ENCODE data around the gene BLACAT1.

The BLACAT1 gene

DNA sequence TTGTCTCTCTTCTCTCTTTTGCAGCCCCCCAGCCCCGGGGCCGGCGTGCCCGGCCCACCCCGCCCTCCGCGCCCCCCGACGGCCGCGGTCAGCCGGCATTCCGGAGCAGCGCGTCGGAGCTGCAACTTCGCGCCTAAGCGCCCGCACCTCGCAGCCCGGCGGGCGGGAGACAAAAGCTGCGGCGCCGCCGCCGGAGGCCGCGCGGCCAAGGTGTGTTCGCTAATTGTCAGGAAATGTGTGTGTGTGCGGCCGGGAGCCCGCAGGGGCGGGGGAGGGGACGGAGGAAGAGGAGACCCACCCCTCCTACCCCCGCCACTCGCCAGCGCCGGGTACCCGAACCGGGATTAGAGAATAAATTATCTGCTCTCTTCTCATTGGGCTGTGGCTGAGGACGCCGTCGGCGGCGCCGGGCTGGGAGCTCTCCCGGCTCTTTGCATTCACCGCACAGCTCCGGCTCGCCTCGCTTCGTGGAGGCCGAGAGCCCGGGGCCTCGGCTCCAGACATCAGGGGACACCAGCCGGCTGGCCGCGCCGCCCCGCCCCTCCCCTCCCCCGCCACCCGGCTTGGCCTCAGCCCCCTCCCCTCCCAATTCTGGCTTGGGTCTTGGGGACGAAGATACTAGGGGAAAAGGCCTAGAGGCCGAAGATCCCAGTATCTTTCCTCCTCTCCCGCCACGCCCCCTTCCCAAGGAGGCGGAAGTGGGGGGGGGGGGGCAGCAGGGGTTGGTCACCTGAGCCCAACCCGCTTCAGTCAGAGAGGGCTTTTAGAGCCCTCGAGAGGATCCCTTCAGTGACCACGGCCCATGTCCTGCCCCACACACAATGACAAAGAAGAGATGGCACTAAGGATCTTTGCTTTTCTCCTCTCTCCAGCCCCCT, 1.3 kb upstream of the BLACAT1 start:
- DNase-seq (ENCODE audit: low spot score) (peak; percentile 54), FAIRE-seq (no peak)

DNA sequence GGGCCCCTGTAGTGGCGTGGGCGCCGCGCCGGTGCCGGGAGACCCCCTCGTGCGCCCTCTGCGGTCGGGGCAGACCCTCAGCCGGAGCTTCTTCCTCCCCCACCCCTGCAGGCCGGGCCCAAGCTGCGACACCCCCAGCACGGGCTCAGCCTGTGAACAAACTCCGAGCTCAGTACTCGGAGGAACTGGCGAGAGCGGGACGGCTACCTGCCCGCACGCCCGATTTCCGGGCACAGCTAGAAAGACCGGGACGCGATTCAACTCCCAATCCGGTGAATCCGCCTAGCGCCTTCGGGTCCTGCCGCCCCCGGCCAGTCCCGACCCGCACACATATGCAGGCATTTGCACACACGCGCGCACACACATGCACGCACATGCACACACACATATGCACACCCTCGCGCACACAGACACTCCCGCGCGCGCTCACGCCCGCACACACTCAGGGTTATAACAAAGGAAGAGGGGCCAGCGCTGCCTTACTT, 580 bp upstream of the BLACAT1 start:
- FAIRE-seq (no peak), DNase-seq (ENCODE audit: low spot score) (no peak)

GRCh38 chr1:205454903-205455335, 926 bp downstream of the BLACAT1 start:
- no peak for FAIRE-seq
- no peak for DNase-seq (ENCODE audit: low spot score)

- no peak for DNase-seq (ENCODE audit: low spot score)
- FAIRE-seq = no peak
Observed at GRCh38 chr1:205453466-205453865, 2.4 kb downstream of the BLACAT1 start.

DNA sequence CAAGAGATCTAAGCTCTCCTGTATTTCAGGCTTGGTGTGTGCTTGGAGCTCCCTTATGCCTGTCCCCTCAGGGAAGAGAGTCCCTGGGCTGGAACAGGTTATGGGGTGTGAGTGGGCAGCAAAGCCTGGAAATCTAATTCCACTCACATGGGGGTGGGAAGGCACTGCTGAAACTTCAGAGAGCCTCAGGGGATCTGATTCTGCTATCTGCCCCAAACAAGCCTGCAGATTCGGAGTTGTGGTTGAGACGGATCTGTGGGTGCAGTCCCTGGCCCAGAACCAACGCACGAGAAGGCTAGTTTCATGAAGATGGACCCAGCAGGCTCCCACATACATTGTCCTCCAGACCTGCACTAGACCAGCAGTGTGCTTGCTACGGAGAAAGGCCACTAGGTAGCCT, 2.9 kb downstream of the BLACAT1 start:
- no peak for FAIRE-seq

DNA sequence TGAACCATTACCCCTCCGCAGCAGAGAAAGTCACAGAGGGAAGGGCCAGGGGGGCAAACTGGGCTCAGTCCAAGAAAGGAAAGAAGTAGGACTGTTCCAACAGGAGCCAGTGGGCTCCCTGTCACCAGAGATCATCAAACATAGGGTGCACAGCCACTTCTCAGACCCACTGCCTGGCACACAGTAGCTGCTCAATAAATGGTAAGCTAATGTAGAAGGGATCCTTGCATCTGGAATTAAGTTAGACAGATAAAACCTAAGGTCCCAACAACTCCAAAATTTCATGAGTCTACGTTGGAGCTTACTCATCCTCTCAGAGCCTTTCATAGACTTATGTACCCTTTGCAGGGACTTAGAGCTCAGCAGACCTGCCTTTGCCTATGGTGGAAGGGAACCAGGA, 3.5 kb downstream of the BLACAT1 start:
- FAIRE-seq (no peak), DNase-seq (ENCODE audit: low spot score) (no peak)

More for the DNA sequence above, 2.9 kb downstream of the BLACAT1 start:
- DNase-seq (ENCODE audit: low spot score) = no peak

GRCh38 chr1:205451759-205452164, 4.1 kb downstream of the BLACAT1 start:
- FAIRE-seq = no peak
- DNase-seq (ENCODE audit: low spot score) = no peak

GRCh38 chr1:205451202-205451601, 4.6 kb downstream of the BLACAT1 start:
- DNase-seq (ENCODE audit: low spot score) = no peak
- no peak for FAIRE-seq

GRCh38 chr1:205450448-205450847, 5.4 kb downstream of the BLACAT1 start:
- peak; percentile 66 for DNase-seq (ENCODE audit: low spot score)
- FAIRE-seq = peak; percentile 78

DNA sequence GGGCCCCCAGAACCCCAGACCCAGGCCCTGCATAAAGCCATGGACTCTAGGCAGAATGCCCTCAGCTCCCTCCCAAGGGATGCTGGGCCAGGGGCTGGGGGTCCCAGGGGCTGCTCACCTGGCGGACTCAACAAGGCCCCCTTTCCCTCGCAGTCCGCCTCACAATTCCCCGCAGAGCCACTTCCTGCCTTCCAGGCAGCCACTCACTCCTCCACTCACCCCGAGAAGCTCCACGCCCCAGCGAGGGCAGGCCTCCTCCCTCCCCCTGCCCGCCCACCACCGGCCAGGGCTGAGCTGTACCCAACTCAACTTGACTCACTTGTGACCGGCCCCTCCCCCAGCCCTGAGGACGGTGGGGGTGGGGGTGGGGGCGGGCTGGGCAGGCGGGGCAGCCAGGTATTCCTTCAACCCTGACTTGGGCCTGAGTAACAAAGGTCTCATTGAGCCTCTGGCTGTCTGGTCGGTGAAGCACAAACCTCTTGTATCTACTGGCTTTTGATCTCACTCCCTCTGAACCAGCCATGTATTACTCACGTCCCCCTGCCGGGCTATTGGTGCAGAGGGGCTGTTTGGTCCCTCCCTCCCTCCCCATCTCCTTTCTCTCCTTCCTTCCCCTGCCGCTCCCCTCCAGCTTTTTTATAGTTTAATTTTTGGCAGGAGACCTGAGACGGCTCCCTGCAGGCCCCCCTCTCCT, 5.9 kb downstream of the BLACAT1 start:
- peak; percentile 96 for DNase-seq (ENCODE audit: low spot score)

DNA sequence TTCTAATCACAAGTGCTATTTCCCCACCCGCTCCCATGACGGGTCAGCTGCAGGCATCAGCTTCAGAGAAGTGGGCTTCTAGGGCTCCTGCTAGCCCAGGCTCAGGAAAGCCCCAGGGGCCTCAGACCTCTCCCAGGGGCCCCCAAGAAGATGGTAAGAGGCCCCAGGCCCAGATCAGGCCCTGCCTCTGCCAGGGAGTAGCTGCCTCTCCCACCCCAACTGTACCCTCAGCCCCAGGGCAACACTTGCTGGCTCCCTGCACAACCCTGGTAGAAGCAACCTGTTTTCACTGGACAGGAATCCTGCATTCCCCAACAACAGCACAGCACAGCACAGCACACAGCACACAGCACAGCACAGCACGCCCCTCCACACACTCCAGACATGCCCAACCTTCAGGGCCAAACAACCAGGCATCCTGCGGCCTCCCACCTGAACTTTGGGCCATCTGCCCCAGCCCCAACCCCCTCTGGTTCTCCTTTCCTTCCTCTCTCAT, 6.5 kb downstream of the BLACAT1 start:
- FAIRE-seq (no peak), DNase-seq (ENCODE audit: low spot score) (no peak)

More for the DNA sequence above, 5.9 kb downstream of the BLACAT1 start:
- FAIRE-seq = peak; percentile 56

DNA sequence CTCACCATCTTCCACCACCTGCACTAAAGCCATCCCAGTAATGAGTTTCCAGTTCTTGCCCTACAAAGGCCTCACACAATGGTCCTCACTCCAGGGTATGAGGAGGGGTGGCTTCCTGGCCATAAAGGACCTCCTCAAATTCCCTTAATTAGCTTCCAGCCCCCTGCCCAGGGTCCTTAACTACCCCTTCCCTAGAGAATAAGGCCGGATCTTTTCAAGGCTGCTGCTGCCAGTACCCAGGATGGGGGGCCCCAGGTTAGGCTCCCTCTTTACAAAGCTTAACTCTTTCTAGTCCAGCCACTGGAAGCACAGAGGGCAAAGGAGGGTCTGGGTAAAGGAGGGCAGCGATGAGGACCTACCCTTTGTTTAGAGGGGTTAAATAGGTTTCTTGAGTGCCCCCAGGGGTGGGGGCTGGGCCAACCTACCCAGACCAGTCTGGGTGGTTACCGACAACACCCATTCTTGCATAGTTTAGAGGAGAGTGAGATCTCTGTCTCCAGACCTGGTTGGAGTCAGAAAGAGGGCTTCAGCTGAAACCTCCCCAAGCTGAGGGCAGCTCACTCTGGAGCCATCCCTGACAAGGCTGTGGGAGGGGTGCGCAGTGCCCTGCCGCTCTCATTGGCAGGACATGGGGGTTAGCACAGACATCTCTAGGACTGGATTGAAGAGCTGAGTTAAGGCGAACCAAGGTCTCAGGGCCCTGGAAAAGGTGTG, 7.1 kb downstream of the BLACAT1 start:
- FAIRE-seq (no peak), DNase-seq (ENCODE audit: low spot score) (no peak)

DNA sequence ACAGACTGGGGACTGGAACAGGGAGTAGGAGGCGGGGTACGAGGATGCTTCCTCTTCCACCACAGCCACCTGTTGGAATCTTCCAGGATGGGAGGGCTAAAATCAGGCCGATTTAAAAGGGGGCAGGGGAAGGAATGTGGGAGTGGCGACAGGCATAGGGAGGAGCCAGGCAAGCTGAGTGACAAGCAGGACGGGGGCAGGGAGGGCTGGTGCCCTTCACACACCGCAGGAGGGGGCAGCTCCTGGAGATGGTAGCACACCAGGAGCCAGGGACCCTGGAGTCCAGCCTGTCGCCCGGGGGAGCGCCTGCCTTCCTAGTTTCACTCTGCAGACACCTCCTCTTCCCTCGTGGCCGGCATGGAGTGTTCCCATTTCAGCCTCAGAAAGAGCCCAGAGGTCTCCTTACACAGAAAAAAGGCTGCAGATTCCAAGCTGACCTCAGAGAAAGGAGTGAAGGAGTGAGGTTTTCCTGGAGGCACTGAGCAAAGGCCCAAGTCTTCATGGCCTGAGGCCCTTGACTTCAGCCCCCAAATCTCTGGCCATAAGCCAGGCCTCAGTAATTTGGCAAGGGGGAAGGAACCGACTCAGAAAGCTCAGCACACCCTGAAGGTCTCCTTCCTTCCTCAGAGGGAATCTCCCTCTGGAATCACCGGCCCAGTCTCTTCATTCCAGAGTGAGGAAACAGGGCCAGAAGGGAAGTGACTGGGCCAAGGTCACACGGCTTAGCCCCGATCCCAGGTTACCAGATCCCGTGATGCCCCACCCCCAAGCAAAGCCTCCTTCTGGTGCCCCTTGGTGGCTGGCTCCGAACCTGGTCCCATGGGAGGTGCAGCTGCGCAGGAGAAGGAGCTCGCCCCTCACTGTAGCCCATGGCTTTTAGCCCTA, 8.1 kb downstream of the BLACAT1 start:
- DNase-seq (ENCODE audit: low spot score) (peak; percentile 69), FAIRE-seq (peak; percentile 86)

- DNase-seq (ENCODE audit: low spot score) (no peak), FAIRE-seq (no peak)
Observed at GRCh38 chr1:205446828-205447227, 9.0 kb downstream of the BLACAT1 start.

DNA sequence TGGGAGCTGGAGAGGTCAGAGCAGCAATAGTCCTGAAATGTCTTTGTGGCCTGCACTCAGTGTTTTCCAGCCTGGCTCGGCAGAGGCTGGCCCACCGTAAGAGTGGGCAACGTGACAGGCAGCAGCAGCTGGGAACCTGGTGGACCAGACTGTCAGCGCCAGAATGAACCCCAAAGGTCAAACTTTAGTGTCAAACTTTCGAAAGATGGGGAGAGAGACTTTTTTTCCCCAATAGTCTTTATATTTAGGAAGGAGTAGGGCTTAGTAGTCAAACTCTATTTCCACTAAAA, 10.3 kb downstream of the BLACAT1 start:
- FAIRE-seq = no peak
- DNase-seq (ENCODE audit: low spot score) = no peak

DNA sequence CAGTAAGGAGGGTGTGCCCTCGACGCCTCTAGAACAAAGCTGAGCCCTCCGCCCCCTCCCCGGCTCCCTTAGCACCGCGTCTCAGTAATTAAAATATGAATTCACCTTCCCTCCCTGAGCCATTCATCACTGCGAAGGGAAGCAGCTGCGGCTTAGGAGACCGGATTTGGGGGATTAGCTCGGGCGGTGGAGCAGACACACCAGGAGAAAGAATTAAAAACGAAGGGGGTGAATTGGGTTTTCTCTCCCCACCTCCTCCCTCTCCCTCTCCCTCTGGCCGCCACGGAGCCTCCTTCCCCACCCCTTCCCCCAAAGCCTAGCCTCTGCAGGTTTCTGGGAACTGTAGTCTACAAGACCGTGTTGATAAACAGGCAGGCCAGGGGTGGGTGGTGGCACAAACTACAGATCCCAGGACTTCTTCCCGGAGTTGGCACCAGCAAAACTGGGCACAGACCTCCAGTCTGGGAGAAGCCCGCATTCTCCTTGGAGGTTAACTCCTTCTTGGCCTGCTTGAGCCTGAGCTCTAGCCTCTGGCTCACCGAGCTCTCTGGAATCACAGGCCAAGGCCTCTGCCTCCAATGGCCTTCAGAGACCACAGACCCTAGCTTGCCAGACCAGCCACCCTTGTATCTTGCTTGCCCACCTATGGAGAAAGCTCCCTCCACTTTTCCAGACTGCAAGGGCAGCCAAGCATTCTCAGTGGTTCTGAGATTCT, 10.8 kb downstream of the BLACAT1 start:
- DNase-seq (ENCODE audit: low spot score) (peak; percentile 66), FAIRE-seq (no peak)

- FAIRE-seq (no peak), DNase-seq (ENCODE audit: low spot score) (no peak)
Observed at GRCh38 chr1:205444300-205444930, 11.4 kb downstream of the BLACAT1 start.

DNA sequence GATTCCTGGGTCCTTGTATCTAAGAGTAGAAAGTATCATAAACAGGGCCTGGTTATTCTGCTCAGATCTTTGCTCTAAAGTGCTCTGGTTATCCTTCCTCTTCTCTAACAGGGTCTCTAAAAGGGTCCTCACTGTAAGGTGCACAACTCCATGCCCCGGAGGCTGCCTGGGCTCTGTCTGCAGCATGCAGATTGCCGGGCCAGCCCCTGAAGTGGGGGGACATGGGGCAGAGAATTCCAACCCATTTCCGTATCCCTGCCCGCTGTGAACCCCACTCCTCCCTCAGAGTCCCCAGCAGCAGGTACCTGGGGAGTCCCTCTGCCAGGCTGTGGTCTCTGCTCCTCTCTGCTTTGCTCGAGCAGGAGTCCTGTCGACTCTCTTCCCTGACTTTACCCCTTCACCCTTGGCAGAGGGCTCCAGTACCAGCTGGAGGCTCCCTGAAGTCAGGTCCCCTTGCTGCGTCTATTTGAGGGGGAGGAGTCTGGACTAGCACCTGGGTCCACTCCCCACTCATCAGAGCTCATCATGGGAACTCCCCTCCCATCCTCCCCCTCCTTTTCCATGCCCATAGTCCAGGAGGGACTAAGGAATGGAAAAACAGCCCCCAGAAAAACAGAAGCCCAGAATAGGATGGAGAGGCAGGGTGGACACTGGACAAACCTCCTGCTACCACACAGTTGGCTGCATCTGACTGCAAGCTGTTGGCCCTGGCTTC, 12.1 kb downstream of the BLACAT1 start:
- DNase-seq (ENCODE audit: low spot score) (no peak), FAIRE-seq (no peak)

All from urothelium cell line (cell line).